ENCODE results near the gene AMDHD2. TPM values are rescaled to one million over a fixed set of nuclear protein-coding genes. Genes with fewer than 3 reads are reported as not detected.
A peak's percentile ranks its signal among the peaks of the same experiment; 100 is the strongest.

AMDHD2 gene
- polyA plus RNA-seq, 1 experiment = 7.7 TPM

DNA sequence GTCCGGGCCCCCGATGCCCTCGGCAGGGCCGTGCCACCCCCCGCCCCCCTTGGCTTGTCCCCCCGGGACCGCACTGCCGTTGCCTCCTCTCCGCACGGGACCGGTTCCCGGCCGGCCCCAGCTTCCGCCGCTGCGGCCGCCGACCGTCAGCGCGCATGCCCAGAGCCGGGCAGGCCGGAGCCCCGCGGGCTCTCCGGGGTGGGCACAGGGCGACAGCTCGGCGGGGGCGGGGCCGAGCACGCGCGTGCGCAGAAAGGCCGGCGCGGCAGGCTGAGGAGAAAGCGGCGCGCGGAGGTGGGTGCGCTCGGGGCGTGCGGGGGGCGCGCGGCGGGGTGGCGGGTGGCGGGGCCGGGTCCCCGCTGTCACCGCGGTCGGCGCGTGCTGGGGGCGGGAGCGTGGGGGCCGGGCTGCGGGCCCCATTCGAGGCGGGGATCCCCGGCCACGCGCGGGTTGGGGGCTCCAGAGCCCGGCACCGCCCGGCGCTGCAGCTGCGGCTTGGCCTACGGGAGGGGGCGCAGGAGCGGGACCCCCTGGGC is 45.2 kb upstream of the AMDHD2 start, which contains the start of gene TBC1D24:
TBC1D24 (plus strand) TSS at position 251 of the 536 bp plus-strand sequence. CDS start 21,022 bp downstream, outside the sequence.
- ChIA-PET CTCF (interaction anchor here (0.6 to 1.0 kb wide), 3 partner anchors 8 to 220 kb away, joined by 3 read pairs; no protein-coding TSS in a partner anchor), POLR2A (interaction anchor here (0.8 to 1.8 kb wide), 5 partner anchors 15 to 320 kb away, joined by 3 to 10 read pairs (median 4); partner anchors contain the start of genes TEDC2 and TRAF7)
- no peaks in the 10 kb centered on the region; the same call in 1 of the 2 replicates for H3K9me3 ChIP-seq (ENCODE audit: control insufficient read depth, insufficient read depth, low read length)
- H3K27ac ChIP-seq (ENCODE audit: low read depth, low read length) = no peak within 1 kb of the TSS
- peak within 1 kb of the TSS; percentile 79 for H3K4me3 ChIP-seq (ENCODE audit: low read depth, low read length)
- DNase-seq (ENCODE audit: low read depth, low spot score) = no peak
- TF ChIP-seq, protein P1, sequence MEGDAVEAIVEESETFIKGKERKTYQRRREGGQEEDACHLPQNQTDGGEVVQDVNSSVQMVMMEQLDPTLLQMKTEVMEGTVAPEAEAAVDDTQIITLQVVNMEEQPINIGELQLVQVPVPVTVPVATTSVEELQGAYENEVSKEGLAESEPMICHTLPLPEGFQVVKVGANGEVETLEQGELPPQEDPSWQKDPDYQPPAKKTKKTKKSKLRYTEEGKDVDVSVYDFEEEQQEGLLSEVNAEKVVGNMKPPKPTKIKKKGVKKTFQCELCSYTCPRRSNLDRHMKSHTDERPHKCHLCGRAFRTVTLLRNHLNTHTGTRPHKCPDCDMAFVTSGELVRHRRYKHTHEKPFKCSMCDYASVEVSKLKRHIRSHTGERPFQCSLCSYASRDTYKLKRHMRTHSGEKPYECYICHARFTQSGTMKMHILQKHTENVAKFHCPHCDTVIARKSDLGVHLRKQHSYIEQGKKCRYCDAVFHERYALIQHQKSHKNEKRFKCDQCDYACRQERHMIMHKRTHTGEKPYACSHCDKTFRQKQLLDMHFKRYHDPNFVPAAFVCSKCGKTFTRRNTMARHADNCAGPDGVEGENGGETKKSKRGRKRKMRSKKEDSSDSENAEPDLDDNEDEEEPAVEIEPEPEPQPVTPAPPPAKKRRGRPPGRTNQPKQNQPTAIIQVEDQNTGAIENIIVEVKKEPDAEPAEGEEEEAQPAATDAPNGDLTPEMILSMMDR (IDR thresholded peaks at IDR 0.05; ENCODE audit: low read depth, low read length) = no peak
- no peaks in the 10 kb centered on the region for H3K27me3 ChIP-seq (ENCODE audit: control insufficient read depth, insufficient read depth, low read length)

DNA sequence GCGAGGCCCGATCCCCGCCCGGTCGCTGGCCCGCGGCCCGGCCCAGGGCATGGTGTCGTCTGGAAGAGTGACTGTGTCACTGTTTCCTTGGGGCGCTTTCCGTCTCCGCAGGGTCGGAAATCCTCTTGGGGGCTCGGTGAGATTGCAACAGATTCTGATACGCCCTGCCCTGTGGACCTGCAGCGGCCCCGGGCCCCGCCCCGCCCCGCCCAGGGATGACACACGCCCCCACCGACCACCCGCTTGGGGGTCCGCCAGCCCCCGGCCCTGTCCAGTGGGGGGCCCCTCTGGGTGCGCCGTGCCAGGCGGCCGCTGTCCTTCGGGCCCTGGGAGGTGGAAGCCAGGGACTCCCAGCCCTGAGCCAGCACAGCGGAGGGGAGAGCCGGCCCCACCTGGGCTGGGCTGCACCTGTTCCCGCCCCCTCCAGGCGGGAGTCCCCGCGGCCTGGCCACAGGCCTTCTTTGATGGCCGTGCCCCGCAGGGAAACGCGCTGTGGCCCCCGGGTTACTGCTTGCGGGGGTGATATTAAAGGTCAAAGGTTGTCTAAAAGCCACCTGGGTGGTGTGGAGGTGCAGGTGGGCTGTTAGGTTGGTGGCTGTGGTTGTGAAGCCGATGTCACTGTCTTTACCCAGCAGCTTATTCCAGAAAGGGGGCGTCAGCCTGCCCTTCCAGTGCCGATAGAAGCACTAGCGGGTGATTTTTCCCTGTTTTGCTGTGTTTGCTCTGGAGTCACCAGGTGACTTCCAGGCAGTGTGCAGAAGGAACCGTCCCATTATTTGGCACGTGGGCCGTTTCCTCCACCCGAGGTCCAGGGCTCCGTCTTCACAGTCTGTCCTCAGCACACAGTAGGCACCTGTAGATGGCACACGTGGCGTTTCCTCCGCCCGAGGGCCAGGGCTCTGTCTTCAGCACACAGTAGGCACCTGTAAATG is 44.5 kb upstream of the AMDHD2 start:
- DNase-seq (ENCODE audit: low read depth, low spot score) = no peak
- no peaks in the 10 kb centered on the region; the same call in 1 of the 2 replicates for H3K9me3 ChIP-seq (ENCODE audit: control insufficient read depth, insufficient read depth, low read length)
- ChIA-PET POLR2A (interaction anchor here (0.8 to 1.8 kb wide), 5 partner anchors 16 to 320 kb away, joined by 3 to 10 read pairs (median 4); partner anchors contain the start of genes TEDC2 and TRAF7), CTCF (interaction anchor here (1.7 kb wide), 1 partner anchor 26 kb away, joined by 7 read pairs; no protein-coding TSS in a partner anchor)
- no peaks in the 10 kb centered on the region for H3K27me3 ChIP-seq (ENCODE audit: control insufficient read depth, insufficient read depth, low read length)
- TF ChIP-seq, protein P1 (IDR thresholded peaks at IDR 0.05; ENCODE audit: low read depth, low read length) = no peak
- no peak overlapping the region for H3K27ac ChIP-seq (ENCODE audit: low read depth, low read length)
- H3K4me3 ChIP-seq (ENCODE audit: low read depth, low read length) = peak overlapping the region; percentile 79

DNA sequence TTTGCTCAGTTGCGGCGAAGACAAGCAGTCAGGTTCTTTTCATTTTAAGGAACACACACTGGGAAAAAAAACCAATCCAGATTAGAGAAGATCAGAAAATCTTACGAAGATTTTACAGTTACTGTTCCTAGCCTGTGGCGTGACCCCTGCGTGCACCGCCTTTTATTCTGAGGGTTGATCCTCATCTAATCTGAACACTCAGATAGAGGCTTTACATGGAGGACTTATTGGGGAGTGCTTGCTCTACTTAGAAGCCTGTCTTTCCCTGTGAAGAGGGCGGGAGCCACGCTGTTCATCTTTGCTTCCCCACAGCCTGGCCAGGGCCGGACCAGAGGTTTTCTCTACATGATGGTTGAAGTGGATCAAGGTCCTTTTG is 43.8 kb upstream of the AMDHD2 start:
- TF ChIP-seq, protein P1 (IDR thresholded peaks at IDR 0.05; ENCODE audit: low read depth, low read length) = no peak
- no peak for DNase-seq (ENCODE audit: low read depth, low spot score)
- ChIA-PET CTCF (interaction anchor here (1.7 kb wide), 1 partner anchor 25 kb away, joined by 7 read pairs; no protein-coding TSS in a partner anchor), POLR2A (no interaction called here)
- no peak overlapping the region for H3K27ac ChIP-seq (ENCODE audit: low read depth, low read length)
- no peaks in the 10 kb centered on the region for H3K27me3 ChIP-seq (ENCODE audit: control insufficient read depth, insufficient read depth, low read length)
- no peak overlapping the region; the same call in 1 of the 2 replicates for H3K4me3 ChIP-seq (ENCODE audit: low read depth, low read length)
- no peaks in the 10 kb centered on the region; the same call in 1 of the 2 replicates for H3K9me3 ChIP-seq (ENCODE audit: control insufficient read depth, insufficient read depth, low read length)

DNA sequence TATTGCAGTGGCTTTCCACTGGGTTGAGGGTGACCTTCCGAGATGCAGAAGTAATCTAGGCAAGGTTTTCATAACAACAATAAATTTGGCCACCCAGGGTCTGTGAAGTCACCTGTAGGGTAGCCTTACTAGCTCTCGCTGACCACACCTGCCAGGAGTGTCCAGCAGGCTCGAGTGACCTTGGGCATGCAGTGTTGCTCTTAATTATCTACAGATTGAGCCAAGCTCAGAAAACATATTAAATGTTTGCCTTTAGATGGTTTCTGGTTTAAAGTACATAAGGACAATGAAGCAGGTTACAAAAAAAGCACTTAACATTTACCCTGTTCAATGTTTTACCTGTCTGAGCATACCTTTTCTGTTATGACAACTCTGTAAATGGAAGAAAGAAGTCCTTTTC is 43.4 kb upstream of the AMDHD2 start:
- ChIA-PET CTCF (interaction anchor here (1.7 kb wide), 1 partner anchor 25 kb away, joined by 7 read pairs; no protein-coding TSS in a partner anchor), POLR2A (no interaction called here)
- Histone ChIP-seq H3K27ac (ENCODE audit: low read depth, low read length) (no peak overlapping the region), H3K9me3 (ENCODE audit: control insufficient read depth, insufficient read depth, low read length) (no peaks in the 10 kb centered on the region; the same call in 1 of the 2 replicates), H3K4me3 (ENCODE audit: low read depth, low read length) (no peak overlapping the region), H3K27me3 (ENCODE audit: control insufficient read depth, insufficient read depth, low read length) (no peaks in the 10 kb centered on the region)
- DNase-seq (ENCODE audit: low read depth, low spot score) = no peak
- TF ChIP-seq, protein P1 (IDR thresholded peaks at IDR 0.05; ENCODE audit: low read depth, low read length) = no peak

All from AG04450 (cell line).